Measurements from ENCODE around the gene ATG16L2.

ATG16L2 gene

GRCh38 chr11:72824020-72824419 lies 9.8 kb downstream of the ATG16L2 start:
- H3K9me3 ChIP-seq (ENCODE audit: control insufficient read depth, low read length) = no peaks in the 10 kb centered on the region
- TF ChIP-seq CTCF (IDR thresholded peaks at IDR 0.05) = no peak
- H3K36me3 ChIP-seq (ENCODE audit: control insufficient read depth, insufficient read depth, low read length) = no peaks in the 10 kb centered on the region
- H3K27ac ChIP-seq = no peak overlapping the region
- H3K4me1 ChIP-seq = peaks cover 7% of the 10 kb centered on the region
- H3K9ac ChIP-seq = no peak overlapping the region
- H3K4me2 ChIP-seq (ENCODE audit: low read length) = no peak overlapping the region
- no peak overlapping the region for H2AFZ ChIP-seq
- H3K79me2 ChIP-seq = no peaks in the 10 kb centered on the region
- no peaks in the 10 kb centered on the region for H3K27me3 ChIP-seq (ENCODE audit: control insufficient read depth, insufficient read depth, low read length)
- H3K4me3 ChIP-seq (ENCODE audit: low read depth, low read length) = no peak overlapping the region

DNA sequence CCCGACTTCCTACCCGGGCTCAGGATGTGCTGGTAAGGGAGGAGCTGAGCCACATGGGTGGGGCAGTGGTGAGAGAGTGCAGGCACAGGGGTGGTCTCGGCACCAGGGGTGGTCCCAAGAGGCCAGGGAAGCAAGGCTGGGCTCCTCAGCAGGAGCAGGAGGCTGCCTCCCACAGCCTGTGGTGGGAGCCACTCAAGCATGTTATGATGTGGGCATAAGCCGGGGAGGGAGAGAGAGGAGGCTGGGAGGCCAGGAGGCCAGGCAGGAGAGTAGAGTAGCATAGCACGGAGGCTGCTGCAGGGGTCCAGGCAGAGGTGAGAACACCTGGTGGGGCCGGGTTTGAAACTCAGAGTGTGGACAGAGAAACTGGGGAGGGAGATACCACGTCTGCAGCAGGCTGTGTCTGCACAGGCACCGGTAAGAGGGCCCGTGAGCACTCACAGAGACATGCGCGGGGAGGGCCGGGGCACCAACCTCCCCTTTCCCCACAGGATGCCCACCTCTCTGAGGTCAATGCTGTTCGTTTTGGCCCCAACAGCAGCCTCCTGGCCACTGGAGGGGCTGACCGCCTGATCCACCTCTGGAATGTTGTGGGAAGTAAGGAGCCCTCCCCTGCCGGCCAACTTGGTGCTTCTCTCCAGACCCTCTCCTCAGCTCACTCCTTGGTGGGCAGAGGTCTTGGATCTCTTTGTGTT lies 10.7 kb downstream of the ATG16L2 start:
- Histone ChIP-seq H3K27ac (no peak overlapping the region), H3K4me1 (peaks cover 7% of the 10 kb centered on the region), H3K9ac (no peak overlapping the region), H3K9me3 (ENCODE audit: control insufficient read depth, low read length) (no peaks in the 10 kb centered on the region), H3K36me3 (ENCODE audit: control insufficient read depth, insufficient read depth, low read length) (no peaks in the 10 kb centered on the region), H3K27me3 (ENCODE audit: control insufficient read depth, insufficient read depth, low read length) (no peaks in the 10 kb centered on the region), H2AFZ (no peak overlapping the region), H3K4me2 (ENCODE audit: low read length) (no peak overlapping the region), H3K4me3 (ENCODE audit: low read depth, low read length) (no peak overlapping the region), H3K79me2 (no peaks in the 10 kb centered on the region)
- no peak for TF ChIP-seq CTCF (IDR thresholded peaks at IDR 0.05)

GRCh38 chr11:72825661-72826060 lies 11.4 kb downstream of the ATG16L2 start:
- H3K27me3 ChIP-seq (ENCODE audit: control insufficient read depth, insufficient read depth, low read length) = no peaks in the 10 kb centered on the region
- H3K9me3 ChIP-seq (ENCODE audit: control insufficient read depth, low read length) = no peaks in the 10 kb centered on the region
- peaks cover 7% of the 10 kb centered on the region for H3K4me1 ChIP-seq
- H2AFZ ChIP-seq = no peak overlapping the region
- H3K4me3 ChIP-seq (ENCODE audit: low read depth, low read length) = no peak overlapping the region
- H3K27ac ChIP-seq = no peak overlapping the region
- no peak for TF ChIP-seq CTCF (IDR thresholded peaks at IDR 0.05)
- H3K36me3 ChIP-seq (ENCODE audit: control insufficient read depth, insufficient read depth, low read length) = no peaks in the 10 kb centered on the region
- H3K9ac ChIP-seq = no peak overlapping the region
- no peaks in the 10 kb centered on the region for H3K79me2 ChIP-seq
- H3K4me2 ChIP-seq (ENCODE audit: low read length) = no peak overlapping the region

GRCh38 chr11:72826191-72826941 lies 12.2 kb downstream of the ATG16L2 start:
- H3K4me3 ChIP-seq (ENCODE audit: low read depth, low read length) = no peak overlapping the region
- TF ChIP-seq CTCF (IDR thresholded peaks at IDR 0.05) = no peak
- no peak overlapping the region for H3K4me2 ChIP-seq (ENCODE audit: low read length)
- H3K9me3 ChIP-seq (ENCODE audit: control insufficient read depth, low read length) = no peaks in the 10 kb centered on the region
- H3K4me1 ChIP-seq = peaks cover 3% of the 10 kb centered on the region
- H3K36me3 ChIP-seq (ENCODE audit: control insufficient read depth, insufficient read depth, low read length) = no peaks in the 10 kb centered on the region
- no peaks in the 10 kb centered on the region for H3K27me3 ChIP-seq (ENCODE audit: control insufficient read depth, insufficient read depth, low read length)
- no peaks in the 10 kb centered on the region for H3K79me2 ChIP-seq
- H2AFZ ChIP-seq = no peak overlapping the region
- no peak overlapping the region for H3K27ac ChIP-seq
- no peak overlapping the region for H3K9ac ChIP-seq
